Stimulated activated CD8-positive, alpha-beta memory T cell treated with anti-CD3 and anti-CD28 coated beads, Interleukin-15, amount 100 ng/mL, for 48 hours (primary cell): ENCODE measurements around the gene PHYHIPL.

ENCODE experiments used
- DNase-seq, 2 donors: peaks; one replicate each; pipeline ENCODE4 v3.0.0-alpha.2; 2020; ENCODE audit warnings: low read depth in 2 of 2

Gene PHYHIPL

GRCh38 chr10:59176241-59177030, at the start of gene PHYHIPL:
Gene PHYHIPL, plus strand, starts transcription at chr10:59176643. Its CDS starts 211 bp downstream, at chr10:59176854.
- DNase-seq = no peak

GRCh38 chr10:59126991-59127390, 49.5 kb upstream of the PHYHIPL start:
- DNase-seq = no peak

- DNase-seq = no peak
These were observed 48.5 kb upstream of the PHYHIPL start for GRCh38 chr10:59127991-59128390.

- DNase-seq = no peak
These were observed 46.6 kb upstream of the PHYHIPL start for GRCh38 chr10:59129867-59130266.

- DNase-seq = no peak
These were observed 44.8 kb upstream of the PHYHIPL start for GRCh38 chr10:59131666-59132065.

GRCh38 chr10:59133841-59134593, 42.4 kb upstream of the PHYHIPL start:
- no peak for DNase-seq

- no peak for DNase-seq
These were observed 41.7 kb upstream of the PHYHIPL start for GRCh38 chr10:59134785-59135184.

- DNase-seq = no peak
These were observed 41.2 kb upstream of the PHYHIPL start for GRCh38 chr10:59135275-59135674.

GRCh38 chr10:59138052-59138451, 38.4 kb upstream of the PHYHIPL start:
- no peak for DNase-seq

GRCh38 chr10:59143544-59143943, 32.9 kb upstream of the PHYHIPL start:
- DNase-seq = no peak

- no peak for DNase-seq
These were observed 27.7 kb upstream of the PHYHIPL start for GRCh38 chr10:59148701-59149100.

- DNase-seq = no peak
These were observed 20.9 kb upstream of the PHYHIPL start for GRCh38 chr10:59155556-59155955.

GRCh38 chr10:59167512-59167911, 8.9 kb upstream of the PHYHIPL start:
- DNase-seq = no peak

- DNase-seq = no peak
These were observed 3.9 kb upstream of the PHYHIPL start for GRCh38 chr10:59172567-59172966.

GRCh38 chr10:59173414-59173813, 3.0 kb upstream of the PHYHIPL start:
- DNase-seq = no peak

- DNase-seq = no peak
These were observed 754 bp upstream of the PHYHIPL start for GRCh38 chr10:59175538-59176240.

GRCh38 chr10:59177031-59177797, 771 bp downstream of the PHYHIPL start:
- no peak for DNase-seq

GRCh38 chr10:59177836-59178235, 1.4 kb downstream of the PHYHIPL start:
- no peak for DNase-seq

- no peak for DNase-seq
These were observed 2.6 kb downstream of the PHYHIPL start for GRCh38 chr10:59179068-59179467.

- DNase-seq = no peak
These were observed 4.3 kb downstream of the PHYHIPL start for GRCh38 chr10:59180689-59181270.

- no peak for DNase-seq
These were observed 5.2 kb downstream of the PHYHIPL start for GRCh38 chr10:59181668-59182067.
